Activated CD4-positive, alpha-beta T cell treated with anti-CD3 and anti-CD28 coated beads for 36 hours (primary cell): ENCODE results near the gene TTC32. TPM values are rescaled to one million over a fixed set of nuclear protein-coding genes. Genes with fewer than 3 reads are reported as not detected.

Experiments
- ATAC-seq: fragments of 200-7000 bp; cut with Tn5 transposase; one replicate; pipeline ENCODE4 v1.10.0; 2021; ENCODE audit warnings: mild to moderate bottlenecking, moderate library complexity
- CTCF ChIA-PET: fragments of 350-600 bp; sonication (Branson Sonifier 250); formaldehyde crosslinking; loops from one replicate; lab custom pipeline; 2021; ENCODE audit warnings: antibody characterized with exemption; lab: Charles Lee
- POLR2A ChIA-PET: fragments of 350-600 bp; sonication (Branson Sonifier 250); formaldehyde crosslinking; loops from one replicate; lab custom pipeline; 2021; ENCODE audit warnings: antibody characterized with exemption, inconsistent platforms; lab: Charles Lee
- DNase-seq: peaks from one replicate; pipeline ENCODE4 v3.0.0-alpha.2; 2020
- H3K27ac Mint-ChIP-seq: one replicate; pipeline ENCODE4 v1.8.0; 2021; ENCODE audit warnings: mixed read lengths
- H3K27me3 Mint-ChIP-seq: one replicate; pipeline ENCODE4 v1.8.0; 2021; ENCODE audit warnings: mixed read lengths
- H3K36me3 Mint-ChIP-seq: one replicate; pipeline ENCODE4 v1.8.0; 2021; ENCODE audit warnings: low read depth, mixed read lengths
- H3K4me1 Mint-ChIP-seq: one replicate; pipeline ENCODE4 v1.8.0; 2021; ENCODE audit warnings: mixed read lengths
- H3K4me3 Mint-ChIP-seq: one replicate; pipeline ENCODE4 v1.8.0; 2021; ENCODE audit warnings: mild to moderate bottlenecking, moderate library complexity, mixed read lengths
- H3K9me3 Mint-ChIP-seq: one replicate; pipeline ENCODE4 v1.8.0; 2021; ENCODE audit warnings: low read depth, mixed read lengths
- intact Hi-C, 2 experiments: fragments of 100-400 bp; cut with DNase I in 1 of 2; cut with micrococcal nuclease in 1 of 2; formaldehyde crosslinking; loops; one replicate each; pipeline versions ENCODE4 v1.14.2 to v1.15.1; 2022 to 2024; cut with DNase I, micrococcal nuclease
- total RNA-seq, 2 experiments: library from RNA; stranded (reverse); gene quantifications; one replicate each; pipeline ENCODE4 v1.2.3, GENCODE V29; 2021

The TTC32 gene
- total RNA-seq, 2 experiments from 2014 or later, result 8.8 to 15.7 TPM

GRCh38 chr2:19860022-19860421 lies 41.8 kb downstream of the TTC32 start:
- Mint-ChIP-seq H3K4me3 (no peak overlapping the region), H3K27ac (no peak overlapping the region), H3K4me1 (peaks cover 2% of the 10 kb centered on the region), H3K9me3 (no peaks in the 10 kb centered on the region), H3K27me3 (peaks cover 5% of the 10 kb centered on the region), H3K36me3 (no peaks in the 10 kb centered on the region)
- ATAC-seq (no peak), DNase-seq (no peak)
- ChIA-PET CTCF (no interaction called here), POLR2A (no interaction called here)
- intact Hi-C loops, result loop anchor here in 1 of 2 experiments (5.0 kb wide), 1 partner anchor 93 kb away; no protein-coding TSS in a partner anchor

GRCh38 chr2:19859565-19859964 lies 42.2 kb downstream of the TTC32 start:
- Mint-ChIP-seq H3K4me3 (no peak overlapping the region), H3K4me1 (peaks cover 2% of the 10 kb centered on the region), H3K27ac (no peak overlapping the region), H3K27me3 (peaks cover 5% of the 10 kb centered on the region), H3K36me3 (no peaks in the 10 kb centered on the region), H3K9me3 (no peaks in the 10 kb centered on the region)
- CTCF ChIA-PET, result interaction anchor here (0.7 kb wide), 1 partner anchor 26 kb away, joined by 3 read pairs; no protein-coding TSS in a partner anchor
- POLR2A ChIA-PET, result no interaction called here
- ATAC-seq, result no peak
- intact Hi-C loops, result no loop called here
- no peak for DNase-seq

- H3K9me3 Mint-ChIP-seq, result no peaks in the 10 kb centered on the region
- no peak overlapping the region for H3K4me3 Mint-ChIP-seq
- ChIA-PET CTCF (no interaction called here), POLR2A (no interaction called here)
- no peaks in the 10 kb centered on the region for H3K36me3 Mint-ChIP-seq
- intact Hi-C loops, result no loop called here
- no peaks in the 10 kb centered on the region for H3K4me1 Mint-ChIP-seq
- H3K27me3 Mint-ChIP-seq, result peaks cover 5% of the 10 kb centered on the region
- DNase-seq (no peak), ATAC-seq (no peak)
- no peak overlapping the region for H3K27ac Mint-ChIP-seq
These were observed 44.0 kb downstream of the TTC32 start for GRCh38 chr2:19857806-19858205.

- Mint-ChIP-seq H3K4me1 (no peaks in the 10 kb centered on the region), H3K36me3 (no peaks in the 10 kb centered on the region), H3K27me3 (peaks cover 5% of the 10 kb centered on the region), H3K9me3 (no peaks in the 10 kb centered on the region), H3K4me3 (no peak overlapping the region), H3K27ac (no peak overlapping the region)
- POLR2A ChIA-PET, result no interaction called here
- DNase-seq, result no peak
- intact Hi-C loops, result no loop called here
- ATAC-seq, result no peak
- CTCF ChIA-PET, result no interaction called here
These were observed 44.7 kb downstream of the TTC32 start for GRCh38 chr2:19857100-19857499.

GRCh38 chr2:19855542-19856431 lies 46.0 kb downstream of the TTC32 start:
- intact Hi-C loops, result no loop called here
- H3K27ac Mint-ChIP-seq, result no peak overlapping the region
- H3K4me3 Mint-ChIP-seq, result no peak overlapping the region
- H3K36me3 Mint-ChIP-seq, result no peaks in the 10 kb centered on the region
- ChIA-PET POLR2A (no interaction called here), CTCF (no interaction called here)
- no peaks in the 10 kb centered on the region for H3K9me3 Mint-ChIP-seq
- no peaks in the 10 kb centered on the region for H3K4me1 Mint-ChIP-seq
- peaks cover 4% of the 10 kb centered on the region for H3K27me3 Mint-ChIP-seq
- DNase-seq (no peak), ATAC-seq (no peak)

- Mint-ChIP-seq H3K4me3 (no peak overlapping the region), H3K27ac (no peak overlapping the region), H3K36me3 (no peaks in the 10 kb centered on the region), H3K4me1 (no peaks in the 10 kb centered on the region), H3K27me3 (peaks cover 4% of the 10 kb centered on the region), H3K9me3 (no peaks in the 10 kb centered on the region)
- intact Hi-C loops, result no loop called here
- DNase-seq, result no peak
- CTCF ChIA-PET, result interaction anchor here (0.7 kb wide), 1 partner anchor 109 kb away, joined by 3 read pairs; no protein-coding TSS in a partner anchor
- ATAC-seq, result no peak
- POLR2A ChIA-PET, result no interaction called here
These were observed 46.9 kb downstream of the TTC32 start for GRCh38 chr2:19854596-19855541.

- DNase-seq, result no peak
- Mint-ChIP-seq H3K9me3 (no peaks in the 10 kb centered on the region), H3K27me3 (peaks cover 2% of the 10 kb centered on the region), H3K27ac (no peak overlapping the region), H3K4me3 (no peak overlapping the region), H3K36me3 (no peaks in the 10 kb centered on the region), H3K4me1 (no peaks in the 10 kb centered on the region)
- no peak for ATAC-seq
- POLR2A ChIA-PET, result no interaction called here
- intact Hi-C loops, result no loop called here
- CTCF ChIA-PET, result no interaction called here
These were observed 50.6 kb downstream of the TTC32 start for GRCh38 chr2:19851116-19851695.

GRCh38 chr2:19850056-19851050 lies 51.4 kb downstream of the TTC32 start:
- no peak overlapping the region for H3K4me3 Mint-ChIP-seq

GRCh38 chr2:19848952-19849351 lies 52.8 kb downstream of the TTC32 start:
- Mint-ChIP-seq H3K36me3 (no peaks in the 10 kb centered on the region), H3K4me3 (no peak overlapping the region), H3K4me1 (no peaks in the 10 kb centered on the region), H3K27me3 (peaks cover 6% of the 10 kb centered on the region), H3K27ac (no peak overlapping the region), H3K9me3 (no peaks in the 10 kb centered on the region)
- POLR2A ChIA-PET, result no interaction called here
- intact Hi-C loops, result no loop called here
- ATAC-seq, result no peak
- no peak for DNase-seq
- CTCF ChIA-PET, result interaction anchor here (0.7 kb wide), 1 partner anchor 106 kb away, joined by 3 read pairs; no protein-coding TSS in a partner anchor

More at GRCh38 chr2:19850056-19851050, 51.4 kb downstream of the TTC32 start:
- H3K9me3 Mint-ChIP-seq, result no peaks in the 10 kb centered on the region
- ChIA-PET POLR2A (no interaction called here), CTCF (interaction anchor here (0.8 to 1.5 kb wide), 2 partner anchors 15 to 294 kb away, joined by 3 to 4 read pairs; no protein-coding TSS in a partner anchor)
- no peaks in the 10 kb centered on the region for H3K36me3 Mint-ChIP-seq
- peaks cover 2% of the 10 kb centered on the region for H3K27me3 Mint-ChIP-seq
- H3K27ac Mint-ChIP-seq, result no peak overlapping the region
- intact Hi-C loops, result no loop called here
- ATAC-seq (no peak), DNase-seq (no peak)
- H3K4me1 Mint-ChIP-seq, result no peaks in the 10 kb centered on the region

- no peaks in the 10 kb centered on the region for H3K9me3 Mint-ChIP-seq
- H3K27ac Mint-ChIP-seq, result no peak overlapping the region
- H3K36me3 Mint-ChIP-seq, result no peaks in the 10 kb centered on the region
- DNase-seq, result no peak
- H3K4me1 Mint-ChIP-seq, result no peaks in the 10 kb centered on the region
- H3K4me3 Mint-ChIP-seq, result no peak overlapping the region
- intact Hi-C loops, result no loop called here
- ChIA-PET POLR2A (no interaction called here), CTCF (no interaction called here)
- ATAC-seq, result no peak
- peaks cover 8% of the 10 kb centered on the region for H3K27me3 Mint-ChIP-seq
These were observed 53.6 kb downstream of the TTC32 start for GRCh38 chr2:19848029-19848750.
